ENCODE data around the gene MEGF11.

Gene MEGF11

GRCh38 chr15:66138096-66138783 lies 115.3 kb downstream of the MEGF11 start:
- no peak for DNase-seq

DNA sequence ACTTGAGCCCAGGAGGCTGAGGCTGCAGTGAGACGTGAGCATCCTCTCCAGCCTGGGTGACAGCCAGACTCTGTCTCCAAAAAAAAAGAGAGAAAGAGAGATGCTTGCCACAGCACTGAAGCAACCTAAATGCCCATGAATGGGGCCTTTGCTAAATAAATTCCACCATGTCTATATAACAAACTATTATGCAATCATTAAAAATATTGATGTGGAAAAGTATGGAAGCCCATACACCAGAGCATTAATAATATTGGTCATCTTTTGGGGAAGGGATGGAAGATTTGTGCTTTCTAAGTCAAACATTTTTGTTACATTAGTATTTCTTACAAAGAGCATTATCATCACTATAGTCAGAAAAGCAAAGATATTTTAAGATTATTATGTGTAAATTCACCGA lies 116.6 kb downstream of the MEGF11 start:
- no peak for DNase-seq

GRCh38 chr15:66135664-66136063 lies 117.9 kb downstream of the MEGF11 start:
- no peak for DNase-seq

DNA sequence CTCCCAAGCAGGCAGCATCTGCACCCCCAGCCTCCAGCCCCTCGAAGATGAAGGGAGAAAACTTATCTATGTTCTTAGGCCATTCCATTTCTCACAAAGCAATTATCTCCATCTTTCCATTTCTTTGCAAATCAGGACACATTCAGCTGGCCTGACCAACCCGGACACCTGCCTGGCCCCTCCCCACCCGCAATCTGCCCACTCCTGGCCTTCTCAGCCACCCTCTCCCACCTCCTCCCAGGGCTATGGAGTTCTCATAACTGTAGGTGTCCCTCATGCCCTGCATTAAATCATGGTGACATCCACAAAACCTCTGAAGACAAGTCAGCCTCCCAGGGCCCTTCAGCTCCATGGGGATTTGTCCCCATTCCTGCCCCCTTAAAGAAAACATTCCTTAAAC lies 119.3 kb downstream of the MEGF11 start:
- no peak for DNase-seq

GRCh38 chr15:66133247-66133885 lies 120.2 kb downstream of the MEGF11 start:
- no peak for DNase-seq

DNA sequence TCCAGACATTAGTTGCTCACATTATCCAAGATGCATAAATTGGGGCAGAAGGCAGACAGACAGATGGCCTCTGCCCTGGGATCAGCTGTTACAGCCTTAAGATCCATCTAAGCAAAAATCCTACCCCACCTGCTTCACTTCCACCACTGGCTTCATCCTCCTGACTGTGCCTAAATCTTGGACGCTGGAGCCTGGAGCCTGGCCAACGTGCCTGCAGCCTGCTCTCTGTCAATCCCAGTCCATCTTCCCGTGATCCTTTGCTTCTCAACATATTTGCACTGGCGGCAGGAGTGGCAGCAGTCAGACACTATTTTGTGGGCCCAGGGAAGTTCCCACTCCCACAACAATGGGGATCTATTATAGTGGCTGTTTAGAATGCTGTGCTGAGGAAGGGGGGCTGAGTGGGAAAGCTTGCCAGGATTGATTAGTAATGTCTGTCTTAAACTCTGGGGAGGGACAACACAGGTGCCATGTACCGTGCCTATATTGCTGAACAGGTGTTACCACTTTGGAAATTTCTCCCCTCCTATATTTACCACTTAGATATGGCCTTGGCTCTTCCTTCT lies 121.2 kb downstream of the MEGF11 start:
- DNase-seq: no peak

- no peak for DNase-seq
Observed at GRCh38 chr15:66131831-66132230, 121.7 kb downstream of the MEGF11 start.

DNA sequence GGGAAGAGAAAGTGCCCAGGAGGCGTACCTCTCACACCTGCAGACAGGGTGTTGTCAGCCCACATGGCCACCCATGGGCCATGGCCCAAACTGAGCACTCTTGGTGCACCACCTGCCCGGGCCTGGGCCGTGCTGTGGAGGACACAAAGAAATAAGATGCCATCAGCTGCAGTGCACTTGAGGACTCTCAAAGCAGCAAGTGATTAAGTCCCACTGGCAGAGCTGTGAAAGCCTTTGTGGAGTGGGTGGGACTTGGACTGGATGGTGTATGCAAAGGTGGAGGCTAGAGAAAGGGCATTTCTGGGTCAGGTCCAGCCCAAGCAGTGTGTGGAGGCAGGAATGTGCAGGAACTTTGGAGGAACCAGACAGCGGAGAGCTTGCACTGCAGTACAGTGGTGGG lies 122.3 kb downstream of the MEGF11 start:
- DNase-seq: no peak

GRCh38 chr15:66130496-66131034 lies 123.0 kb downstream of the MEGF11 start:
- DNase-seq: no peak

GRCh38 chr15:66129586-66129985 lies 124.0 kb downstream of the MEGF11 start:
- DNase-seq: no peak

DNA sequence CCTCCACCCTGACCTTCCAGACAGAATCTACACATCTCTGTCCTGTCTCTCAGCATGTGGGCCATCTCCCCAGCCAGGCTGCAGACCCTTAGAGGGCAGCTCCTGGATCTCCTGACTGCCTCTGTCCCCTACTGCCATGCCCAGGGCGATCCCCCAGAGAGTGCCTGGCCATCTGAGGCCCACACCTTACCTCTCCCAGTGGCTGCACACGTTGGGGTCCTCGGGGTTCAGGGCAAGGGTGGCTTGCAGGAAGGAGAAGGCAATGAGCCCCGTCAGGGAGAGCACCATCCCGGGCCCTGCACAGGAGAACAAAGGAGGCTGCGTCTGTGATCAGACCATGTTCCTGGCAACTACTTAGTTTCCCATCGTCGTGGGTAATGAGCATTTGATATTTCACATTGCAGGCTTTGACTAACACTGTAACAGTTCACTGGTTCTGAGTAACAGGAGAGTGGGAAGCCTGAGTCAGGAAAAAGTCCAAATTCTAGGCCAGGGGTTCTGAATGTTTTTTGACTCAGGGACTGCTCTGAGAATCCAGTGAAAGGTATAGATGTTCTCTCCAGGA lies 125.4 kb downstream of the MEGF11 start:
- no peak for DNase-seq

DNA sequence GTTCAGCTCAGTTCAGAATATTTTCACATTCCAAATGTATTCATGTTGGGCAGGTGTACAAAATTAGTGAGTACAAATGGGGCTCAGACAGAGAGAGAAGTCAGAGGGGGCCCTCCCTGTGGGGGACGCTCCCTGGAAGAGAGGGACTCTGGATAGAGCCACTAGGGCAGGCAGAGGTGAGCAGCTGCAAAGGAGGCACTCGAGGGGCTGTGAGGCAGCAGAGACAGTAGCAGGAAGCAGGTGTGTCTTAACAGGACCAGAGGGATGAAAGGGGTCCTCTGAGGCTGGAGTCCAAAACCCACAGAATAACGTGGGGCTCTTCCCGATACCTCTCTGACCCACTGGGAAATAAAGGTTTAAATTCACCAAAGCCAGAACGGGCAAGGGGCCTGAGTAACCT lies 127.1 kb downstream of the MEGF11 start:
- DNase-seq: no peak

DNA sequence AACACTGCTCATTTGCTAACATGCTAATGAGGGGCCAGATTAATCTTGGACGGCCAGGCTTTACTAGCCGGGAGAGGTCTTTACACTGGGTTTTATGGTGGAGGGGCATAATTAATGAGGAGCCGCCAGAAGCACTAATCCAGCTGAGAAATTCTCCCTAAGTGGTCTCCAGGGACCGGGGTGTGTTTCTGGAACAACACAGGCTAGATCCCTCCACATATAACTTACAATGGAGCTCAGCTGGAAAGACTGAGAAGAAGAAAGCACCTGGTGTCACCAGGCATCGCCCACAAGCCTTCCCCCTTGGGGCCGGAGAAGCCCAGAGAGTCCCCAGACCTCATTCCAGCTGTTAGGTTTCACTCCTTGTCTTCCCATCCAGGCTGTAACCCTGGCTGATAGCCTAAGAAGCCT lies 127.5 kb downstream of the MEGF11 start:
- no peak for DNase-seq

GRCh38 chr15:66124651-66125050 lies 128.9 kb downstream of the MEGF11 start:
- DNase-seq: no peak

GRCh38 chr15:66123799-66124198 lies 129.8 kb downstream of the MEGF11 start:
- no peak for DNase-seq

DNA sequence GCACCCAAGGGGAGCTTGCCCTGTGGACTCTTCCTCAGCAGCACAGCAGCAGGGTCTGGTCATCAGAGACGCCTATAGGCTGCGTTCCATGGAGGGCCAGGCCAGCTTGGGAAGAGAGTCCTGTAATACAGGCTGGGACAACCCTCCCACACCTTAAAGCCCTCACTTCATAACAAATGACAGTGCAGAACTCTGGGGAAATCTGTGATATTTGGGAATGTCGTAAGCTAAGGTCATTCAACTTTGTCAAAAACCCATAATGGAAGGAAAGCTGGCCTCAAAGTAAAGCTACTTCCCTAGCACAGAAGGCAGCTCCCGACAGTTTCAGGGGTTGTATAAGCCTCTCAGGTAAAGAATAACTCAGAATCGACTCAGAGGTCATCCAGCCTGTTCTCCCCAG lies 133.1 kb downstream of the MEGF11 start:
- DNase-seq: no peak

DNA sequence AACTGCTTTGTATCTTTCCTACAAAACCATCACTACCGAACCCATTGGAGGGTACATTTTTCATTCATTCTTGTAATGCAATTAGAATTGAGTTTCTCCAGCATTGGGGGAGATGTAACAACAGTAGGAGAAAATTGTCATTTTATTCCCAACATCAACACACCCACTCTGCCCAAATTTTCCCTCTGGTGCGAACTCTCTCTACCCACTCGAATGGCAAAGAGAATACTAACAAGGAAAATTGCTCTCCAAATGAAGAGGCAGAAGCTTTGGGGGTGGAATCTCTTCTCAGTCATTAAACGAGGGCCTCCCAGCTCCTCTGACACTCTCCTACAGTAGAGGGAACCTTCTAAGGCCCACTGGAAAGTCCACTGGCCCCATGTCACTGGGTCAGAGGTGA lies 135.7 kb downstream of the MEGF11 start:
- no peak for DNase-seq

DNA sequence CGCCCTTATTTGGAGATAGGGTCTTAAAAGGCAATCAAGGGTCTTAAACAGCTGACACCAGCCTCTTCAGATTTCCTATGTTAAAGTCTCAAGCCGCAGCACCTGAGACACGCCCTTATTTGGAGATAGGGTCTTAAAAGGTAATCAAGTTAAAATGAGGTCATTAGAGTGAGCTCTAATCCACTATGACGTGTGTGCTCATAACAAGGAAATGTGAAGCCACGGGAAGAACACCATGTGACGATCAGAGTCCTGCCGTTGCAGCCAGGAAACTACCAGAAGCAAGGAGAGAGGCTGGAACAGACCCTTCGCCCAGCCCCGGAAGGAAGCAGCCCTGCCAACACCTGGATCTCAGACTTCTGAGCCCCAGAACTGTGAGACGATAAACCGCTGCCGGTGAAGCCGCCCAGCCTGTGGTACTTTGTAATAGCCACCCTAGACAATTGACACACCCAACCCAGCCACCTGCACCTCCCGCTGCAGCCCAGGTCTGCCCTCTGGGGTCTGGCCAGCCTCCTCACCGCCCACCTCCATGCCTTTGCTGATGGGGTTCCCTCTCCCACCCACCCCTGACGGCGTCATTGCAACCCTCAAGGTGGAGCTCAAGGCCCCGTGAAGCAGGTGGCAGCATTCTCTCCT lies 137.9 kb downstream of the MEGF11 start:
- DNase-seq: no peak

DNA sequence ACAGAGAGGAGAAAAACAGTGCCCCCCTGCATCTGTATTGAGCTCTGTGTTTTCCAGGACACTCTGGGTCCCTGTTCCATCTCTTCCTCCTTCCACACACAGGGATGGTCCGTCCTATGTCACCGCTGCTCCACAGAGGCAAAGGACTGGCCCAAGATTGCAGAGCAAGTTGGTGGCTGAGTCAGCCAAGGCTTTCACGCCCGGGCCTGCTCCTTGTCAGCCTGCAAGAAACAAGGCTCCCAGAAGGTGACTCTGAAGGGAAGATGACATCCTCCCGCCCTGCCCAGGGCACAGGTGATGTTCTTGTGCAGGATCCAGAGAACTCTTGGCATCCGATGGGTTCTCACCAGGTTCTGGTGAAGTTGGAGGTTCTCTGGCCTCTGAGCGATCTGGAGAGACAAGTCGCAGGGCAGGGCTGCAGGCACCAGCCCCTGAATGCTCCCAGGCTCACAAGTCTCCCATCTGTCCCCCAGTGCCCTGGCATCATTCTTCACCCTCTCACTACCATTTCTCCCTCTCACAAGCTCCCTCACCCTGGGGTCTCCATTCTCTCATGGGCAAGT lies 138.6 kb downstream of the MEGF11 start:
- DNase-seq: no peak

GRCh38 chr15:66112388-66112787 lies 141.2 kb downstream of the MEGF11 start:
- no peak for DNase-seq

GRCh38 chr15:66111363-66111762 lies 142.2 kb downstream of the MEGF11 start:
- DNase-seq: no peak

- DNase-seq: no peak
Observed at GRCh38 chr15:66110864-66111263, 142.7 kb downstream of the MEGF11 start.

- no peak for DNase-seq
Observed at GRCh38 chr15:66109826-66110225, 143.7 kb downstream of the MEGF11 start.
